Activated CD8-positive, alpha-beta T cell treated with anti-CD3 and anti-CD28 coated beads, Interleukin-2, amount 10 ng/mL, durations not matched to agents 7 days and 5 days (primary cell): ENCODE results near the gene CAPN15. TPM values are rescaled to one million over a fixed set of nuclear protein-coding genes. Genes with fewer than 3 reads are reported as not detected.

Experiments used
- ATAC-seq: fragments of 150-1000 bp; cut with Tn5 transposase; one replicate; pipeline ENCODE4 v1.10.0; 2021; ENCODE audit warnings: moderate library complexity
- CTCF ChIA-PET: fragments of 350-600 bp; sonication (Branson Sonifier 250); formaldehyde crosslinking; loops from one replicate; lab custom pipeline; 2021; ENCODE audit warnings: antibody characterized with exemption; lab: Charles Lee
- POLR2A ChIA-PET: fragments of 350-600 bp; sonication (Branson Sonifier 250); formaldehyde crosslinking; loops from one replicate; lab custom pipeline; 2021; ENCODE audit warnings: antibody characterized with exemption; lab: Charles Lee
- DNase-seq: peaks from one replicate; pipeline ENCODE4 v3.0.0-alpha.2; 2020
- H3K27ac Mint-ChIP-seq: one replicate; pipeline ENCODE4 v1.8.0; 2021; ENCODE audit warnings: mild to moderate bottlenecking, mixed read lengths
- H3K27me3 Mint-ChIP-seq: one replicate; pipeline ENCODE4 v1.8.0; 2021; ENCODE audit warnings: low read depth, mixed read lengths
- H3K36me3 Mint-ChIP-seq: one replicate; pipeline ENCODE4 v1.8.0; 2021; ENCODE audit warnings: low read depth, mixed read lengths
- H3K4me1 Mint-ChIP-seq: one replicate; pipeline ENCODE4 v1.8.0; 2021; ENCODE audit warnings: low read depth, mixed read lengths
- H3K4me3 Mint-ChIP-seq: one replicate; pipeline ENCODE4 v1.8.0; 2021; ENCODE audit warnings: mild to moderate bottlenecking, mixed read lengths
- H3K9me3 Mint-ChIP-seq: one replicate; pipeline ENCODE4 v1.8.0; 2022; ENCODE audit warnings: mixed read lengths; ENCODE audit not compliant: insufficient read depth
- total RNA-seq, 2 experiments: library from RNA; stranded (reverse); gene quantifications; one replicate each; pipeline ENCODE4 v1.2.3, GENCODE V29; 2021

CAPN15 gene
- total RNA-seq, 2 experiments from 2014 or later, result 85.3 to 93.0 TPM

- H3K36me3 Mint-ChIP-seq, result peaks cover 2% of the 10 kb centered on the region
- peaks cover 34% of the 10 kb centered on the region for H3K4me1 Mint-ChIP-seq
- ChIA-PET POLR2A (interaction anchor here (0.5 to 1.4 kb wide), 6 partner anchors 9 to 1376 kb away, joined by 3 read pairs; partner anchors contain the start of genes RPS2 and WFIKKN1), CTCF (interaction anchor here (1.1 kb wide), 1 partner anchor 10 kb away, joined by 3 read pairs; no protein-coding TSS in a partner anchor)
- peak overlapping the region; percentile 99 for H3K27ac Mint-ChIP-seq
- peak overlapping the region; percentile 84 for H3K4me3 Mint-ChIP-seq
- no peaks in the 10 kb centered on the region for H3K9me3 Mint-ChIP-seq
- H3K27me3 Mint-ChIP-seq, result no peaks in the 10 kb centered on the region
- DNase-seq (peak; percentile 98), ATAC-seq (peak; percentile 78)
These were observed 61.6 kb downstream of the CAPN15 start for GRCh38 chr16:588889-589657.

GRCh38 chr16:589658-590187, 62.2 kb downstream of the CAPN15 start, which contains the start of gene RAB40C:
RAB40C (plus strand) TSS chr16:590066; CDS start chr16:590292, 226 bp downstream.
- H3K4me1 Mint-ChIP-seq, result peaks cover 34% of the 10 kb centered on the region
- no peaks in the 10 kb centered on the region for H3K9me3 Mint-ChIP-seq
- peak within 1 kb of the TSS; percentile 84 for H3K4me3 Mint-ChIP-seq
- DNase-seq (peak; percentile 99), ATAC-seq (peak; percentile 90)
- no peaks in the 10 kb centered on the region for H3K27me3 Mint-ChIP-seq
- H3K36me3 Mint-ChIP-seq, result peaks cover 2% of the 10 kb centered on the region
- H3K27ac Mint-ChIP-seq, result peak within 1 kb of the TSS; percentile 97
- ChIA-PET POLR2A (interaction anchor here (1.5 kb wide), 1 partner anchor 20 kb away, joined by 3 read pairs; no protein-coding TSS in a partner anchor), CTCF (no interaction called here)

GRCh38 chr16:590188-590814, 62.8 kb downstream of the CAPN15 start:
- Mint-ChIP-seq H3K4me1 (peaks cover 34% of the 10 kb centered on the region), H3K27ac (peak overlapping the region; percentile 65), H3K9me3 (no peaks in the 10 kb centered on the region), H3K4me3 (peak overlapping the region; percentile 79), H3K27me3 (no peaks in the 10 kb centered on the region), H3K36me3 (peaks cover 2% of the 10 kb centered on the region)
- DNase-seq, result no peak
- CTCF ChIA-PET, result interaction anchor here (0.6 kb wide), 1 partner anchor 90 kb away, joined by 3 read pairs; the partner anchor contains the start of gene STUB1
- POLR2A ChIA-PET, result interaction anchor here (1.5 kb wide), 1 partner anchor 20 kb away, joined by 3 read pairs; no protein-coding TSS in a partner anchor
- peak; percentile 2 for ATAC-seq

- ChIA-PET POLR2A (interaction anchor here (1.5 kb wide), 1 partner anchor 19 kb away, joined by 3 read pairs; no protein-coding TSS in a partner anchor), CTCF (interaction anchor here (0.6 kb wide), 1 partner anchor 89 kb away, joined by 3 read pairs; the partner anchor contains the start of gene STUB1)
- ATAC-seq (no peak), DNase-seq (no peak)
- H3K36me3 Mint-ChIP-seq, result peaks cover 2% of the 10 kb centered on the region
- H3K27ac Mint-ChIP-seq, result peak overlapping the region; percentile 65
- H3K27me3 Mint-ChIP-seq, result no peaks in the 10 kb centered on the region
- H3K9me3 Mint-ChIP-seq, result no peaks in the 10 kb centered on the region
- peak overlapping the region; percentile 79 for H3K4me3 Mint-ChIP-seq
- H3K4me1 Mint-ChIP-seq, result peaks cover 34% of the 10 kb centered on the region
These were observed 63.3 kb downstream of the CAPN15 start for GRCh38 chr16:590815-591200.

GRCh38 chr16:591231-591630, 63.7 kb downstream of the CAPN15 start:
- Mint-ChIP-seq H3K4me3 (peak overlapping the region; percentile 79), H3K4me1 (peaks cover 34% of the 10 kb centered on the region), H3K27ac (peak overlapping the region; percentile 65), H3K36me3 (peaks cover 2% of the 10 kb centered on the region), H3K9me3 (no peaks in the 10 kb centered on the region), H3K27me3 (no peaks in the 10 kb centered on the region)
- ATAC-seq (no peak), DNase-seq (no peak)
- POLR2A ChIA-PET, result interaction anchor here (1.5 kb wide), 1 partner anchor 19 kb away, joined by 3 read pairs; no protein-coding TSS in a partner anchor
- CTCF ChIA-PET, result no interaction called here

GRCh38 chr16:591892-592517, 64.5 kb downstream of the CAPN15 start:
- Mint-ChIP-seq H3K27me3 (no peaks in the 10 kb centered on the region), H3K27ac (no peak overlapping the region), H3K36me3 (peaks cover 7% of the 10 kb centered on the region), H3K4me1 (peaks cover 34% of the 10 kb centered on the region), H3K4me3 (peak overlapping the region; percentile 5), H3K9me3 (no peaks in the 10 kb centered on the region)
- ChIA-PET CTCF (no interaction called here), POLR2A (no interaction called here)
- DNase-seq (no peak), ATAC-seq (no peak)

- no peak for DNase-seq
- Mint-ChIP-seq H3K36me3 (peaks cover 5% of the 10 kb centered on the region), H3K4me3 (no peak overlapping the region), H3K4me1 (peaks cover 29% of the 10 kb centered on the region), H3K9me3 (no peaks in the 10 kb centered on the region), H3K27ac (no peak overlapping the region), H3K27me3 (no peaks in the 10 kb centered on the region)
- no peak for ATAC-seq
- ChIA-PET POLR2A (no interaction called here), CTCF (no interaction called here)
These were observed 65.2 kb downstream of the CAPN15 start for GRCh38 chr16:592518-593306.

GRCh38 chr16:593406-593805, 65.9 kb downstream of the CAPN15 start:
- Mint-ChIP-seq H3K36me3 (peaks cover 5% of the 10 kb centered on the region), H3K27ac (peak overlapping the region; percentile 9), H3K9me3 (no peaks in the 10 kb centered on the region), H3K27me3 (no peaks in the 10 kb centered on the region), H3K4me3 (no peak overlapping the region), H3K4me1 (peaks cover 27% of the 10 kb centered on the region)
- ATAC-seq (no peak), DNase-seq (no peak)
- CTCF ChIA-PET, result no interaction called here
- POLR2A ChIA-PET, result no interaction called here

GRCh38 chr16:593807-594206, 66.3 kb downstream of the CAPN15 start:
- H3K27me3 Mint-ChIP-seq, result no peaks in the 10 kb centered on the region
- CTCF ChIA-PET, result no interaction called here
- no peak overlapping the region for H3K27ac Mint-ChIP-seq
- no peaks in the 10 kb centered on the region for H3K9me3 Mint-ChIP-seq
- no peak for DNase-seq
- POLR2A ChIA-PET, result no interaction called here
- H3K4me3 Mint-ChIP-seq, result no peak overlapping the region
- peaks cover 27% of the 10 kb centered on the region for H3K4me1 Mint-ChIP-seq
- ATAC-seq, result no peak
- H3K36me3 Mint-ChIP-seq, result peaks cover 7% of the 10 kb centered on the region

- no peaks in the 10 kb centered on the region for H3K27me3 Mint-ChIP-seq
- POLR2A ChIA-PET, result no interaction called here
- CTCF ChIA-PET, result no interaction called here
These were observed 67.6 kb downstream of the CAPN15 start for GRCh38 chr16:595094-595528.

More at GRCh38 chr16:595094-595528, 67.6 kb downstream of the CAPN15 start:
- no peak overlapping the region for H3K27ac Mint-ChIP-seq
- H3K36me3 Mint-ChIP-seq, result peaks cover 9% of the 10 kb centered on the region
- no peak for DNase-seq
- no peak overlapping the region for H3K4me3 Mint-ChIP-seq
- no peak for ATAC-seq
- no peaks in the 10 kb centered on the region for H3K9me3 Mint-ChIP-seq
- peaks cover 27% of the 10 kb centered on the region for H3K4me1 Mint-ChIP-seq
